ENCODE data around the gene TLR9. TPM values are rescaled to one million over a fixed set of nuclear protein-coding genes. Genes with fewer than 3 reads are reported as not detected.

The TLR9 gene
- total RNA-seq, 1 experiment from 2014 or later = not detected

GRCh38 chr3:52233108-52233591 lies 7.7 kb upstream of the TLR9 start:
- DNase-seq (ENCODE audit: low read depth, low spot score) (no peak), ATAC-seq (no peak)
- Histone ChIP-seq H3K4me1 (ENCODE audit: control insufficient read depth, insufficient read depth, low read length) (peaks cover 13% of the 10 kb centered on the region), H3K9me3 (ENCODE audit: control insufficient read depth, insufficient read depth, low read depth, low read length) (no peaks in the 10 kb centered on the region), H3K36me3 (ENCODE audit: control insufficient read depth, insufficient read depth, low read length) (no peaks in the 10 kb centered on the region), H3K27ac (ENCODE audit: low read length) (no peak overlapping the region), H3K4me3 (ENCODE audit: low read depth in 2 of 2, low read length in 2 of 2) (no peak overlapping the region), H3K27me3 (ENCODE audit: control insufficient read depth, insufficient read depth, low read length) (no peaks in the 10 kb centered on the region)
- intact Hi-C loops (cut with micrococcal nuclease; ENCODE audit: unreplicated experiment) (loop anchor here (10.0 kb wide), 1 partner anchor 102 kb away; no protein-coding TSS in a partner anchor), in situ Hi-C loops (cut with HindIII; ENCODE audit: low pct_unique_long_range_greater_than_20kb, low sequenced_read_pairs) (no loop called here)
- ChIA-PET CTCF (interaction anchor here (0.7 kb wide), 1 partner anchor 200 kb away, joined by 6 read pairs; no protein-coding TSS in a partner anchor), POLR2A (no interaction called here)
- TF ChIP-seq TCF7L2 (IDR thresholded peaks at IDR 0.05; ENCODE audit: low read depth, low read length) (no peak), SIN3A (IDR thresholded peaks at IDR 0.05; ENCODE audit: borderline replicate concordance, insufficient read depth, low read depth, low read length) (no peak), POLR2AphosphoS5 (IDR thresholded peaks at IDR 0.05; ENCODE audit: low read depth, low read length) (no peak)
- TF ChIP-seq, protein P1, sequence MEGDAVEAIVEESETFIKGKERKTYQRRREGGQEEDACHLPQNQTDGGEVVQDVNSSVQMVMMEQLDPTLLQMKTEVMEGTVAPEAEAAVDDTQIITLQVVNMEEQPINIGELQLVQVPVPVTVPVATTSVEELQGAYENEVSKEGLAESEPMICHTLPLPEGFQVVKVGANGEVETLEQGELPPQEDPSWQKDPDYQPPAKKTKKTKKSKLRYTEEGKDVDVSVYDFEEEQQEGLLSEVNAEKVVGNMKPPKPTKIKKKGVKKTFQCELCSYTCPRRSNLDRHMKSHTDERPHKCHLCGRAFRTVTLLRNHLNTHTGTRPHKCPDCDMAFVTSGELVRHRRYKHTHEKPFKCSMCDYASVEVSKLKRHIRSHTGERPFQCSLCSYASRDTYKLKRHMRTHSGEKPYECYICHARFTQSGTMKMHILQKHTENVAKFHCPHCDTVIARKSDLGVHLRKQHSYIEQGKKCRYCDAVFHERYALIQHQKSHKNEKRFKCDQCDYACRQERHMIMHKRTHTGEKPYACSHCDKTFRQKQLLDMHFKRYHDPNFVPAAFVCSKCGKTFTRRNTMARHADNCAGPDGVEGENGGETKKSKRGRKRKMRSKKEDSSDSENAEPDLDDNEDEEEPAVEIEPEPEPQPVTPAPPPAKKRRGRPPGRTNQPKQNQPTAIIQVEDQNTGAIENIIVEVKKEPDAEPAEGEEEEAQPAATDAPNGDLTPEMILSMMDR (IDR thresholded peaks at IDR 0.05) = 0 out of 2 replicates have a peak, but pooled peaks have one; percentile 1
- no TSS peak for BruUV-seq (replicated peaks)

GRCh38 chr3:52232279-52233107 lies 7.0 kb upstream of the TLR9 start:
- no peaks in the 10 kb centered on the region for H3K36me3 ChIP-seq (ENCODE audit: control insufficient read depth, insufficient read depth, low read length)
- POLR2A ChIA-PET = no interaction called here
- no TSS peak for BruUV-seq (replicated peaks)

More at GRCh38 chr3:52232279-52233107, 7.0 kb upstream of the TLR9 start:
- Histone ChIP-seq H3K4me3 (ENCODE audit: low read depth in 2 of 2, low read length in 2 of 2) (no peak overlapping the region), H3K27ac (ENCODE audit: low read length) (no peak overlapping the region), H3K27me3 (ENCODE audit: control insufficient read depth, insufficient read depth, low read length) (no peaks in the 10 kb centered on the region), H3K4me1 (ENCODE audit: control insufficient read depth, insufficient read depth, low read length) (peaks cover 13% of the 10 kb centered on the region), H3K9me3 (ENCODE audit: control insufficient read depth, insufficient read depth, low read depth, low read length) (no peaks in the 10 kb centered on the region)
- TF ChIP-seq, protein P1 (IDR thresholded peaks at IDR 0.05) = peak; percentile 62
- no peak for TF ChIP-seq TCF7L2 (IDR thresholded peaks at IDR 0.05; ENCODE audit: low read depth, low read length)
- ATAC-seq = no peak
- CTCF ChIA-PET = interaction anchor here (0.9 to 1.0 kb wide), 2 partner anchors 107 to 181 kb away, joined by 3 to 4 read pairs; no protein-coding TSS in a partner anchor
- intact Hi-C loops (cut with micrococcal nuclease; ENCODE audit: unreplicated experiment) = loop anchor here (10.0 kb wide), 1 partner anchor 102 kb away; no protein-coding TSS in a partner anchor
- in situ Hi-C loops (cut with HindIII; ENCODE audit: low pct_unique_long_range_greater_than_20kb, low sequenced_read_pairs) = no loop called here
- DNase-seq (ENCODE audit: low read depth, low spot score) = no peak
